Psoas muscle (tissue), 8 donors: Measurements from ENCODE around the gene BRD7. TPM values are rescaled to one million over a fixed set of nuclear protein-coding genes. Genes with fewer than 3 reads are reported as not detected.

Experiments used
- ATAC-seq, 4 donors: fragments of 200-7000 bp; cut with Tn5 transposase; one replicate each; pipeline ENCODE4 v1.9.1; 2020; ENCODE audit warnings: moderate library complexity in 3 of 4, mild to moderate bottlenecking in 2 of 4
- DNase-seq, 2 donors: peaks; one replicate each; pipeline ENCODE4 v3.0.0-alpha.2; 2020
- H3K27ac ChIP-seq: fragments of 200-600 bp; one replicate; pipeline ENCODE4 v1.8.0; 2022
- H3K27me3 ChIP-seq, 3 donors: fragments of 200-600 bp in 1 of 3; one replicate each; pipeline versions ENCODE4 v1.6.1 to v1.8.0; 2013 to 2022; ENCODE audit warnings: low read length in 2 of 3, mild to moderate bottlenecking in 2 of 3, moderate library complexity in 1 of 3; ENCODE audit not compliant: insufficient read depth in 3 of 3
- H3K36me3 ChIP-seq, 2 donors: fragments of 200-600 bp in 1 of 2; one replicate each; pipeline versions ENCODE4 v1.6.1 to v1.8.0; 2013 to 2022; ENCODE audit warnings: low read depth in 1 of 2, mild to moderate bottlenecking in 1 of 2, moderate library complexity in 1 of 2; ENCODE audit not compliant: insufficient read depth in 1 of 2
- H3K4me1 ChIP-seq: fragments of 200-600 bp; one replicate; pipeline ENCODE4 v1.8.0; 2022
- H3K4me3 ChIP-seq: fragments of 200-600 bp; one replicate; pipeline ENCODE4 v1.8.0; 2022; ENCODE audit warnings: mild to moderate bottlenecking
- H3K9me3 ChIP-seq: fragments of 200-600 bp; one replicate; pipeline ENCODE4 v1.8.0; 2022
- WGBS, 3 donors: extraction: QIAGEN DNeasy Blood & Tissue Kit; methylation state at CpG; one replicate each; pipeline versions ENCODE4 v1.1.6 to v1.1.7; 2013; 5-methylcytosine and 5-hydroxymethylcytosine counted together
- intact Hi-C, 2 donors: fragments of 100-400 bp; cut with DNase I; formaldehyde crosslinking; loops; one replicate each; pipeline versions ENCODE4 v1.11.0 to v1.14.2; 2022
- polyA plus RNA-seq, 3 donors: library from polyadenylated mRNA; stranded (reverse); fragments of 200-250 nt; gene quantifications; one replicate each; pipeline ENCODE4 v1.2.3, GENCODE V29; 2013
- total RNA-seq, 4 donors: library from RNA; stranded (reverse); fragmentation: NEBNext Ultra II Directional in 2 of 4; extraction: Animal tissue kit (Norgen Biotek cat#: 25700) in 2 of 4; gene quantifications; one replicate each; pipeline versions ENCODE4 v1.2.1 to v1.2.4, GENCODE V29; 2021 to 2023
- TF ChIP-seq, protein P1 (sequence below): fragments of 200-600 bp; IDR thresholded peaks from one replicate; pipeline ENCODE4 v1.8.0; 2022; ENCODE audit warnings: antibody characterized with exemption
- donor health status: healthy with polysubstance abuse.
- donor health status: DM: no; HTN: no; CAD: no; lungs with moderate emphysema.
- donor health status: Bipolar disorder and iron deficiency.
- donor health status: healthy.
- donor health status: DM: yes; HTN: yes; CAD: no.
- donor health status: DM: no; HTN: no; CAD: no.
- donor health status: DM: no; HTN: no; CAD: no.
- donor health status: DM: yes; HTN: yes; CAD: no.

The BRD7 gene
- total and polyA plus RNA-seq, 7 donors = 32.4 to 77.1 (median 49.1) TPM

DNA sequence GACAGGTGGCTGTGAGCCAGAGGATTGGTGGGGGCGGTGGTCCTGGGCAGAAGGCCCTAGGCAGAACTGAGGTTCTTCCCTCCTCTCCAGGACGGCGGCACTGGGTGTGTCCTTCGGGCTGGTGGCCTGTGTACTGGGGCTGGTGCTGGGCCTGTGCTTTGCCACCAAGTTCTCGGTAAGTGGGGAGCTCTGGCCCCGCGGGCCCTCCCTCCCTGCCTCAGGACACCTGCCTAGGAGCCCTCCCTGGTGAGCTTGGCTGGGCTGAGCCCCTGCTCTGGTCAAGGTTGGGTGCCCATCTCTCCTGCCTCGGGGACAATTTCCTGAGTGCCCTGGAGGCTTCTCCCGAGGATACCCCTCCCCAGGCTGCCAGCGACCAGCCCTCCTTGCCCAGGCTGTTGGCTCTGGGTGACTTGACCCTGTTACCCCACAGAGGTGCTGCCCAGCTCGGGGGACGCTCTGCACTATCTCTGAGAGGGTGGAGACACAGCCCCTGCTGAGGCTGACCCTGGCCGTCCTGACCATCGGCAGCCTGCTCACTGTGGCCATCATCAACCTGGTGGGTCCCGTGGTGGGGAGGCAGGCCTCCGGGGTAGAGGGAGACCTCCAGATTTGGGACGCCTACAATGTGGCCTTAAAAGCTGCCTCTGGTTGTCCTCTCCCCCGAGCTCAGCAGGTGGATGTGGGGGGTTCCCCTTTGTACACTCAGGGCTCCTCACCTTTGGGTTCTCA lies 60.4 kb downstream of the BRD7 start:
- 85 to 91% (median 91%) methylated on average over 18 of the region's 18 CpGs for WGBS, 3 donors
- Histone ChIP-seq H3K27me3 (no peaks in the 10 kb centered on the region), H3K4me1 (no peaks in the 10 kb centered on the region), H3K27ac (no peak overlapping the region), H3K4me3 (no peak overlapping the region), H3K9me3 (no peaks in the 10 kb centered on the region), H3K36me3 (peaks cover 0 to 3% of the 10 kb centered on the region in 2 donors)
- TF ChIP-seq, protein P1, sequence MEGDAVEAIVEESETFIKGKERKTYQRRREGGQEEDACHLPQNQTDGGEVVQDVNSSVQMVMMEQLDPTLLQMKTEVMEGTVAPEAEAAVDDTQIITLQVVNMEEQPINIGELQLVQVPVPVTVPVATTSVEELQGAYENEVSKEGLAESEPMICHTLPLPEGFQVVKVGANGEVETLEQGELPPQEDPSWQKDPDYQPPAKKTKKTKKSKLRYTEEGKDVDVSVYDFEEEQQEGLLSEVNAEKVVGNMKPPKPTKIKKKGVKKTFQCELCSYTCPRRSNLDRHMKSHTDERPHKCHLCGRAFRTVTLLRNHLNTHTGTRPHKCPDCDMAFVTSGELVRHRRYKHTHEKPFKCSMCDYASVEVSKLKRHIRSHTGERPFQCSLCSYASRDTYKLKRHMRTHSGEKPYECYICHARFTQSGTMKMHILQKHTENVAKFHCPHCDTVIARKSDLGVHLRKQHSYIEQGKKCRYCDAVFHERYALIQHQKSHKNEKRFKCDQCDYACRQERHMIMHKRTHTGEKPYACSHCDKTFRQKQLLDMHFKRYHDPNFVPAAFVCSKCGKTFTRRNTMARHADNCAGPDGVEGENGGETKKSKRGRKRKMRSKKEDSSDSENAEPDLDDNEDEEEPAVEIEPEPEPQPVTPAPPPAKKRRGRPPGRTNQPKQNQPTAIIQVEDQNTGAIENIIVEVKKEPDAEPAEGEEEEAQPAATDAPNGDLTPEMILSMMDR = no peak
- peak in 1 of 2 donors; percentile 39 for DNase-seq
- ATAC-seq = no peak
- intact Hi-C loops = no loop called here

DNA sequence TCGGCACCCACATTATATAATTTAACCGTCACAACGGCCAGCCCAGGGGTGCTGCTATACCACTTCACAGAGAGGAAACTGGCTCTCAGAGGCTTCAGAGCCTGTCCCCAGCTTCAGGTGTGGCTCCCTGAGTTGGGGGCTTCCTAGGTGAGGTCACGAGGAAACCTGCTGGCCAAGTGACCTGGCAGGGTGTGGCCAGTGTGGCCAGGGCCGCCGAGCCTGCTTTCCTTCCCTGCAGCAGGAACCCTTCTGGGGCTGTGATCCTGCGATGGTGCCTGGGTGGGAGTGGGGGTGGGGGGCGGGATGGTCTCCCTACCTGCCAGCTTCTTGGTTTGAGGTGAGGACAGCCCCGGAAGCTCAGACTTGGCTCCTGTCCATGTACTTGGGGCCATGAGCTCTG lies 62.5 kb downstream of the BRD7 start:
- H3K27me3 ChIP-seq = no peaks in the 10 kb centered on the region
- 81 to 84% (median 83%) methylated on average over 9 of the region's 9 CpGs for WGBS, 3 donors
- H3K27ac ChIP-seq = no peak overlapping the region
- TF ChIP-seq, protein P1 = no peak
- no peak overlapping the region for H3K4me3 ChIP-seq
- intact Hi-C loops = no loop called here
- no peaks in the 10 kb centered on the region for H3K36me3 ChIP-seq
- no peaks in the 10 kb centered on the region for H3K4me1 ChIP-seq
- no peaks in the 10 kb centered on the region for H3K9me3 ChIP-seq
- DNase-seq (peak in 1 of 2 donors; percentile 14), ATAC-seq (no peak)

DNA sequence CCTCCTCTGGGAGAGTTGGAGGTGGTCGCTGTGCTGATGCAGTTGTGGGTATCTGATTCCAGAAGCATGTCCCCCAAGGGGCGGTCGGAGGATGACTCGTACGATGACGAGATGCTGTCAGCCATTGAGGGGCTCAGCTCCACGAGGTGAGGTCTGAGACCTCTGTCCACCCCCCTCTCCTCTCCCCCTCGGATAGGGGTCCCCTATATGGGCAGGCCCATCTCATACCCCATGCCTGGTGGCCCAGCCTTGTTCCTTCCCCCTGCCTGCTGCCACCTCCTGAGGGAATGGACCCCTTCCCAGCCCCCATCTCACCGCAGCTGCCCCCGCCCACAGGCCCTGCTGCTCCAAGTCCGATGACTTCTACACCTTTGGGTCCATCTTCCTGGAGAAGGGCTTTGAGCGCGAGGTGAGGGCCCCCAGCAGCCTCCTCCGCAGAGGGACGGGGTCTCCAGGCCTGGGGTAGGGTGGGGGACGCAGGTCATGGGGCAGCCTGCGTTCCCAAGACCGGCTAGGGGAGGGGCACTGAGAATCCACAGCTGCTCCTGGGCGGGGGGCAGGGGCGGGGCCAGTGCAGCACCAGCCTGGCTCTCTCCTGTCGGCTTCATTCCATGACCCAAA lies 63.2 kb downstream of the BRD7 start:
- ATAC-seq (no peak), DNase-seq (peak in 1 of 2 donors; percentile 52)
- no peaks in the 10 kb centered on the region for H3K36me3 ChIP-seq
- H3K9me3 ChIP-seq = no peaks in the 10 kb centered on the region
- TF ChIP-seq, protein P1 = no peak
- H3K27me3 ChIP-seq = no peaks in the 10 kb centered on the region
- H3K27ac ChIP-seq = no peak overlapping the region
- no peaks in the 10 kb centered on the region for H3K4me1 ChIP-seq
- intact Hi-C loops = no loop called here
- no peak overlapping the region for H3K4me3 ChIP-seq
- 79 to 85% (median 80%) methylated on average over 19 to 21 of the region's 21 CpGs for WGBS, 3 donors

DNA sequence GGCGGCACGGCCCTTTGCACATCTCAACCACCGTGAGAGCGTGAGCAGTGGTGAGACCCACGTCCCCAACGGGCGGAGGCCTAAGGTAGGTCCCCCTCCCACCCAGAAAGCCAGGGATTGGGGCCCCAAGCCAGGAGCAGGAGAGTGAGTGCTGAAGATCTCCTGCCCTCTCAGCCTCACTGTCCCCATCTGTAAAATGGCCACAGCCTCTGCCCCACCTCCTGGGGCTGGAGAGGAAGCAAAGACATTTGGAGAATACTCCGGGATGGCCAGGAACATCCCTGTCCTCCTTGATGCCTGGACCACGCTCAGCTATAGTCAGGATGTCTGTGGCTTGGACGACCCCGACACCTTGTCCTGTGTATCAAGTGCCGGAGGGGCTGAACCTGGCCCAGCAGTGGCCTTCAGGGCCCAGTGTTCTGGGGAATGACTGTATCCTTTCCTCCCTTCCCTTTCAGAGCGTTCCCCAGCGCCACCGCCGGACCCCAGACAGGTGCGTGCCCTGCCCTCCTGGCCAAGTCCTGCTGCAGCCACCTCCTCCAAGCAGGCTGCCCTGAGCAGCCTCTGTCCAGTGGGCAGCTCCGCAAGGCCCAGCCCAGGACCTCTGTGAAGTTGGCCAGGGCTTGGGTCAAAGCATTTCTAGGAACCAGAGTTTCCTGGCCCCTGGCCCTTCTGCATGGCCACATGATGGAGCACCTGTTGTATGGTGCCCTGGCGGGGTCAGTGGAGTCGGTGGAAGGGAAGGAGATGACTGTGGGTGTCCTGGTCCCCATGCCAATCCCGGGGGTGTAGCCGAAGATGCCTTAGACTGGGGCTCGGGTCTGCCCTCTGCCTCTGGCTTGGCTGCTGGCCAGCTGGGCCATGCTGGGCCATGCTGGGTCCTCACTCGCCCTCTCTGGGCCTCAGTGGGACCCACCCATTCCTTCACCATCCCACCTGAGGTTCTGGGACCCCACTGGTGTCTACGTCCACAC lies 64.0 kb downstream of the BRD7 start:
- WGBS, 3 donors = 79 to 83% (median 80%) methylated on average over 23 to 25 of the region's 25 CpGs
- no peaks in the 10 kb centered on the region for H3K9me3 ChIP-seq
- no peaks in the 10 kb centered on the region for H3K36me3 ChIP-seq
- peak in 1 of 2 donors; percentile 52 for DNase-seq
- TF ChIP-seq, protein P1 = no peak
- no peaks in the 10 kb centered on the region for H3K4me1 ChIP-seq
- intact Hi-C loops = no loop called here
- H3K27me3 ChIP-seq = no peaks in the 10 kb centered on the region
- H3K4me3 ChIP-seq = no peak overlapping the region
- H3K27ac ChIP-seq = no peak overlapping the region
- no peak for ATAC-seq
